ENCODE measurements around the gene SETD6.
A peak's percentile ranks its signal among the peaks of the same experiment; 100 is the strongest.

Gene SETD6

GRCh38 chr16:58503166-58503862, 12.0 kb upstream of the SETD6 start:
- Histone ChIP-seq H3K9me3 (ENCODE audit: low read length) (no peaks in the 10 kb centered on the region), H3K9me2 (ENCODE audit: low read depth, low read length) (no peaks in the 10 kb centered on the region), H3K4me2 (ENCODE audit: low read length) (no peak overlapping the region), H3K79me2 (ENCODE audit: insufficient read depth, low read length) (no peaks in the 10 kb centered on the region), H4K20me1 (ENCODE audit: insufficient read depth, low read length) (no peaks in the 10 kb centered on the region), H3K27me3 (ENCODE audit: insufficient read depth, low read length) (0 out of 2 replicates have a peak, but pooled peaks cover 5% of the 10 kb centered on the region), H3K9ac (ENCODE audit: low read length) (no peak overlapping the region), H3K4me1 (ENCODE audit: insufficient read depth, low read length, severe bottlenecking) (peaks cover 23% of the 10 kb centered on the region), H3K36me3 (ENCODE audit: insufficient read depth, low read length) (no peaks in the 10 kb centered on the region), H3K27ac (ENCODE audit: low read depth, low read length, poor library complexity, severe bottlenecking) (no peak overlapping the region), H3F3A (ENCODE audit: insufficient read depth, low read length) (no peaks in the 10 kb centered on the region), H3K4me3 (ENCODE audit: low read depth, low read length, poor library complexity, severe bottlenecking) (no peak overlapping the region), H2AFZ (ENCODE audit: low read length) (no peak overlapping the region)
- TF ChIP-seq EZH2 (IDR thresholded peaks at IDR 0.05; ENCODE audit: borderline replicate concordance, low read length) (no peak), CTCF (IDR thresholded peaks at IDR 0.05; ENCODE audit: low read length) (no peak)

GRCh38 chr16:58503863-58504688, 11.2 kb upstream of the SETD6 start:
- Histone ChIP-seq H3K36me3 (ENCODE audit: insufficient read depth, low read length) (no peaks in the 10 kb centered on the region; the same call in 1 of the 2 replicates), H3K4me1 (ENCODE audit: insufficient read depth, low read length, severe bottlenecking) (peaks cover 23% of the 10 kb centered on the region), H3K9me2 (ENCODE audit: low read depth, low read length) (no peaks in the 10 kb centered on the region), H3K4me3 (ENCODE audit: low read depth, low read length, poor library complexity, severe bottlenecking) (no peak overlapping the region), H2AFZ (ENCODE audit: low read length) (no peak overlapping the region), H3K9ac (ENCODE audit: low read length) (no peak overlapping the region), H3K79me2 (ENCODE audit: insufficient read depth, low read length) (no peaks in the 10 kb centered on the region), H3F3A (ENCODE audit: insufficient read depth, low read length) (no peaks in the 10 kb centered on the region), H3K4me2 (ENCODE audit: low read length) (no peak overlapping the region), H3K9me3 (ENCODE audit: low read length) (no peaks in the 10 kb centered on the region), H3K27ac (ENCODE audit: low read depth, low read length, poor library complexity, severe bottlenecking) (no peak overlapping the region), H4K20me1 (ENCODE audit: insufficient read depth, low read length) (no peaks in the 10 kb centered on the region), H3K27me3 (ENCODE audit: insufficient read depth, low read length) (0 out of 2 replicates have a peak, but pooled peaks cover 5% of the 10 kb centered on the region)
- TF ChIP-seq EZH2 (IDR thresholded peaks at IDR 0.05; ENCODE audit: borderline replicate concordance, low read length) (no peak), CTCF (IDR thresholded peaks at IDR 0.05; ENCODE audit: low read length) (no peak)

- Histone ChIP-seq H3K27me3 (ENCODE audit: insufficient read depth, low read length) (no peaks in the 10 kb centered on the region), H3K4me1 (ENCODE audit: insufficient read depth, low read length, severe bottlenecking) (peaks cover 5% of the 10 kb centered on the region), H3K79me2 (ENCODE audit: insufficient read depth, low read length) (no peaks in the 10 kb centered on the region), H3K9me2 (ENCODE audit: low read depth, low read length) (no peaks in the 10 kb centered on the region), H3K9ac (ENCODE audit: low read length) (no peak overlapping the region), H3K36me3 (ENCODE audit: insufficient read depth, low read length) (no peaks in the 10 kb centered on the region; the same call in 1 of the 2 replicates), H4K20me1 (ENCODE audit: insufficient read depth, low read length) (no peaks in the 10 kb centered on the region), H3K9me3 (ENCODE audit: low read length) (no peaks in the 10 kb centered on the region), H2AFZ (ENCODE audit: low read length) (no peak overlapping the region), H3K4me2 (ENCODE audit: low read length) (no peak overlapping the region), H3K4me3 (ENCODE audit: low read depth, low read length, poor library complexity, severe bottlenecking) (no peak overlapping the region), H3F3A (ENCODE audit: insufficient read depth, low read length) (no peaks in the 10 kb centered on the region), H3K27ac (ENCODE audit: low read depth, low read length, poor library complexity, severe bottlenecking) (no peak overlapping the region)
- TF ChIP-seq CTCF (IDR thresholded peaks at IDR 0.05; ENCODE audit: low read length) (peak; percentile 28; the same call in 1 of the 2 replicates), EZH2 (IDR thresholded peaks at IDR 0.05; ENCODE audit: borderline replicate concordance, low read length) (no peak)
Observed at GRCh38 chr16:58506241-58507194, 8.8 kb upstream of the SETD6 start.
